ENCODE results near the gene C9orf72.

C9orf72 gene

GRCh38 chr9:27569406-27569805 lies 3.9 kb downstream of the C9orf72 start:
- no peak overlapping the region for H3K4me3 ChIP-seq (ENCODE audit: control insufficient read depth in 1 of 7, extremely low read depth in 1 of 7, insufficient read depth in 4 of 7, low read depth in 2 of 7, low read length in 6 of 7)
- DNase-seq = no peak
- CTCF ChIA-PET = interaction anchor here (0.6 to 1.1 kb wide), 4 partner anchors 15 to 26 kb away, joined by 3 to 5 read pairs (median 3); no protein-coding TSS in a partner anchor
- H3K4me1 ChIP-seq (ENCODE audit: control extremely low read depth in 1 of 4, control insufficient read depth in 4 of 4, insufficient read depth in 4 of 4, low read length in 3 of 4) = peaks cover 8 to 38% (median 27%) of the 10 kb centered on the region in 4 experiments
- H3K27ac ChIP-seq (ENCODE audit: insufficient read depth in 1 of 2, low read depth in 1 of 2, low read length in 2 of 2, poor library complexity in 1 of 2, severe bottlenecking in 2 of 2) = no peak overlapping the region
- WGBS (ENCODE audit: insufficient coverage) = no CpG with 5 or more reads among the region's 2 CpGs
- no peaks in the 10 kb centered on the region for H3K9me3 ChIP-seq (ENCODE audit: control extremely low read depth in 1 of 5, control insufficient read depth in 4 of 5, insufficient read depth in 2 of 5, low read depth in 1 of 5, low read length in 4 of 5)
- POLR2A ChIA-PET = no interaction called here
- H3K27me3 ChIP-seq (replicated peaks in 2 of 5; ENCODE audit: control insufficient read depth in 4 of 5, insufficient read depth in 5 of 5, low read length in 4 of 5) = no peaks in the 10 kb centered on the region
- H3K36me3 ChIP-seq (ENCODE audit: control insufficient read depth in 4 of 4, insufficient read depth in 4 of 4, low read length in 3 of 4) = peaks cover 0 to 5% (median 2%) of the 10 kb centered on the region in 4 experiments

DNA sequence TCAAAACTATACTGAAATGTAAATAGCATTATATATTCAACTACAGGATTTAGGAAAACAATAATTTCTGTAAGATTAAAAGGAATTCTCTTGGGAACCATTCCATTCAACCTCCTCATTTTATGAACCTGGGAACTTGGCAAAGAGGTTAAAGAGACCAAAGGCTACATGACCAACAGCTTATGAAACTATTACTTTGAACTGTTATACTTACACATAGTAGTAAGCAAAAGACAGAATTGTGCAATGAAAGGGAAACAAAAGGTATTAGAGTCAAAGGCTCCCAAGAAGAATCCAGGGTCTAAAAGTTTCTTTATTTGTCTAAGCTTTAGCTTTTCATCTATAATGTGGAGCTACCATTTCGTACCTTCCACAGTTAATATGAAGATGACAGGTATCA lies 7.2 kb downstream of the C9orf72 start:
- peaks cover 2 to 19% (median 15%) of the 10 kb centered on the region in 4 experiments for H3K4me1 ChIP-seq (ENCODE audit: control extremely low read depth in 1 of 4, control insufficient read depth in 4 of 4, insufficient read depth in 4 of 4, low read length in 3 of 4)
- no peaks in the 10 kb centered on the region for H3K9me3 ChIP-seq (ENCODE audit: control extremely low read depth in 1 of 5, control insufficient read depth in 4 of 5, insufficient read depth in 2 of 5, low read depth in 1 of 5, low read length in 4 of 5)
- peak overlapping the region in 1 of 2 experiments; percentile 50 for H3K27ac ChIP-seq (ENCODE audit: insufficient read depth in 1 of 2, low read depth in 1 of 2, low read length in 2 of 2, poor library complexity in 1 of 2, severe bottlenecking in 2 of 2)
- no CpG with 5 or more reads among the region's 1 CpG for WGBS (ENCODE audit: insufficient coverage)
- DNase-seq = no peak
- H3K4me3 ChIP-seq (ENCODE audit: control insufficient read depth in 1 of 7, extremely low read depth in 1 of 7, insufficient read depth in 4 of 7, low read depth in 2 of 7, low read length in 6 of 7) = peak overlapping the region in 1 of 7 experiments; percentile 13
- peaks cover 0 to 9% (median 4%) of the 10 kb centered on the region in 4 experiments for H3K36me3 ChIP-seq (ENCODE audit: control insufficient read depth in 4 of 4, insufficient read depth in 4 of 4, low read length in 3 of 4)
- CTCF ChIA-PET = interaction anchor here (1.8 kb wide), 1 partner anchor 17 kb away, joined by 9 read pairs; no protein-coding TSS in a partner anchor
- H3K27me3 ChIP-seq (replicated peaks in 2 of 5; ENCODE audit: control insufficient read depth in 4 of 5, insufficient read depth in 5 of 5, low read length in 4 of 5) = no peaks in the 10 kb centered on the region
- POLR2A ChIA-PET = no interaction called here

GRCh38 chr9:27565696-27566095 lies 7.6 kb downstream of the C9orf72 start:
- POLR2A ChIA-PET = interaction anchor here (0.6 kb wide), 1 partner anchor 108 kb away, joined by 6 read pairs; no protein-coding TSS in a partner anchor
- H3K4me1 ChIP-seq (ENCODE audit: control extremely low read depth in 1 of 4, control insufficient read depth in 4 of 4, insufficient read depth in 4 of 4, low read length in 3 of 4) = peaks cover 2 to 19% (median 15%) of the 10 kb centered on the region in 4 experiments
- H3K27me3 ChIP-seq (replicated peaks in 2 of 5; ENCODE audit: control insufficient read depth in 4 of 5, insufficient read depth in 5 of 5, low read length in 4 of 5) = no peaks in the 10 kb centered on the region
- peaks cover 0 to 13% (median 4%) of the 10 kb centered on the region in 4 experiments for H3K36me3 ChIP-seq (ENCODE audit: control insufficient read depth in 4 of 4, insufficient read depth in 4 of 4, low read length in 3 of 4)
- no peak overlapping the region for H3K4me3 ChIP-seq (ENCODE audit: control insufficient read depth in 1 of 7, extremely low read depth in 1 of 7, insufficient read depth in 4 of 7, low read depth in 2 of 7, low read length in 6 of 7)
- peak overlapping the region in 1 of 2 experiments; percentile 50 for H3K27ac ChIP-seq (ENCODE audit: insufficient read depth in 1 of 2, low read depth in 1 of 2, low read length in 2 of 2, poor library complexity in 1 of 2, severe bottlenecking in 2 of 2)
- CTCF ChIA-PET = interaction anchor here (1.8 kb wide), 1 partner anchor 17 kb away, joined by 9 read pairs; no protein-coding TSS in a partner anchor
- no peaks in the 10 kb centered on the region for H3K9me3 ChIP-seq (ENCODE audit: control extremely low read depth in 1 of 5, control insufficient read depth in 4 of 5, insufficient read depth in 2 of 5, low read depth in 1 of 5, low read length in 4 of 5)
- DNase-seq = peak; percentile 14 to 66 (median 61)

GRCh38 chr9:27564670-27565069 lies 8.6 kb downstream of the C9orf72 start:
- H3K4me3 ChIP-seq (ENCODE audit: control insufficient read depth in 1 of 7, extremely low read depth in 1 of 7, insufficient read depth in 4 of 7, low read depth in 2 of 7, low read length in 6 of 7) = no peak overlapping the region
- no peaks in the 10 kb centered on the region for H3K9me3 ChIP-seq (ENCODE audit: control extremely low read depth in 1 of 5, control insufficient read depth in 4 of 5, insufficient read depth in 2 of 5, low read depth in 1 of 5, low read length in 4 of 5)
- POLR2A ChIA-PET = no interaction called here
- H3K27ac ChIP-seq (ENCODE audit: insufficient read depth in 1 of 2, low read depth in 1 of 2, low read length in 2 of 2, poor library complexity in 1 of 2, severe bottlenecking in 2 of 2) = peak overlapping the region in 1 of 2 experiments; percentile 50
- DNase-seq = no peak
- peaks cover 0 to 18% (median 8%) of the 10 kb centered on the region in 4 experiments for H3K36me3 ChIP-seq (ENCODE audit: control insufficient read depth in 4 of 4, insufficient read depth in 4 of 4, low read length in 3 of 4)
- CTCF ChIA-PET = no interaction called here
- H3K27me3 ChIP-seq (replicated peaks in 2 of 5; ENCODE audit: control insufficient read depth in 4 of 5, insufficient read depth in 5 of 5, low read length in 4 of 5) = no peaks in the 10 kb centered on the region
- WGBS (ENCODE audit: insufficient coverage) = no CpG with 5 or more reads among the region's 1 CpG
- H3K4me1 ChIP-seq (ENCODE audit: control extremely low read depth in 1 of 4, control insufficient read depth in 4 of 4, insufficient read depth in 4 of 4, low read length in 3 of 4) = peaks cover 2 to 19% (median 15%) of the 10 kb centered on the region in 4 experiments

GRCh38 chr9:27563738-27564430 lies 9.4 kb downstream of the C9orf72 start:
- peaks cover 0 to 18% (median 10%) of the 10 kb centered on the region in 4 experiments for H3K36me3 ChIP-seq (ENCODE audit: control insufficient read depth in 4 of 4, insufficient read depth in 4 of 4, low read length in 3 of 4)
- 100% methylated on average over 1 of the region's 4 CpGs for WGBS (ENCODE audit: insufficient coverage)
- no peak overlapping the region for H3K27ac ChIP-seq (ENCODE audit: insufficient read depth in 1 of 2, low read depth in 1 of 2, low read length in 2 of 2, poor library complexity in 1 of 2, severe bottlenecking in 2 of 2)
- peaks cover 2 to 19% (median 15%) of the 10 kb centered on the region in 4 experiments for H3K4me1 ChIP-seq (ENCODE audit: control extremely low read depth in 1 of 4, control insufficient read depth in 4 of 4, insufficient read depth in 4 of 4, low read length in 3 of 4)
- CTCF ChIA-PET = no interaction called here
- DNase-seq = no peak
- POLR2A ChIA-PET = no interaction called here
- no peaks in the 10 kb centered on the region for H3K27me3 ChIP-seq (replicated peaks in 2 of 5; ENCODE audit: control insufficient read depth in 4 of 5, insufficient read depth in 5 of 5, low read length in 4 of 5)
- H3K4me3 ChIP-seq (ENCODE audit: control insufficient read depth in 1 of 7, extremely low read depth in 1 of 7, insufficient read depth in 4 of 7, low read depth in 2 of 7, low read length in 6 of 7) = no peak overlapping the region
- no peaks in the 10 kb centered on the region for H3K9me3 ChIP-seq (ENCODE audit: control extremely low read depth in 1 of 5, control insufficient read depth in 4 of 5, insufficient read depth in 2 of 5, low read depth in 1 of 5, low read length in 4 of 5)

- H3K4me3 ChIP-seq (ENCODE audit: control insufficient read depth in 1 of 7, extremely low read depth in 1 of 7, insufficient read depth in 4 of 7, low read depth in 2 of 7, low read length in 6 of 7) = no peak overlapping the region
- peaks cover 3 to 30% (median 10%) of the 10 kb centered on the region in 4 experiments for H3K36me3 ChIP-seq (ENCODE audit: control insufficient read depth in 4 of 4, insufficient read depth in 4 of 4, low read length in 3 of 4)
- no peaks in the 10 kb centered on the region for H3K9me3 ChIP-seq (ENCODE audit: control extremely low read depth in 1 of 5, control insufficient read depth in 4 of 5, insufficient read depth in 2 of 5, low read depth in 1 of 5, low read length in 4 of 5)
- H3K27me3 ChIP-seq (replicated peaks in 2 of 5; ENCODE audit: control insufficient read depth in 4 of 5, insufficient read depth in 5 of 5, low read length in 4 of 5) = no peaks in the 10 kb centered on the region
- ChIA-PET POLR2A (interaction anchor here (1.2 kb wide), 1 partner anchor 11 kb away, joined by 8 read pairs; the partner anchor contains the start of gene C9orf72), CTCF (interaction anchor here (1.0 to 1.5 kb wide), 2 partner anchors 12 to 82 kb away, joined by 3 read pairs; no protein-coding TSS in a partner anchor)
- 100% methylated on average over 2 of the region's 3 CpGs for WGBS (ENCODE audit: insufficient coverage)
- DNase-seq = peak in 2 of 3 donors; percentile 15 to 21
- no peak overlapping the region for H3K27ac ChIP-seq (ENCODE audit: insufficient read depth in 1 of 2, low read depth in 1 of 2, low read length in 2 of 2, poor library complexity in 1 of 2, severe bottlenecking in 2 of 2)
- peaks cover 2 to 19% (median 15%) of the 10 kb centered on the region in 4 experiments for H3K4me1 ChIP-seq (ENCODE audit: control extremely low read depth in 1 of 4, control insufficient read depth in 4 of 4, insufficient read depth in 4 of 4, low read length in 3 of 4)
These were observed 11.6 kb downstream of the C9orf72 start for GRCh38 chr9:27561685-27562084.

DNA sequence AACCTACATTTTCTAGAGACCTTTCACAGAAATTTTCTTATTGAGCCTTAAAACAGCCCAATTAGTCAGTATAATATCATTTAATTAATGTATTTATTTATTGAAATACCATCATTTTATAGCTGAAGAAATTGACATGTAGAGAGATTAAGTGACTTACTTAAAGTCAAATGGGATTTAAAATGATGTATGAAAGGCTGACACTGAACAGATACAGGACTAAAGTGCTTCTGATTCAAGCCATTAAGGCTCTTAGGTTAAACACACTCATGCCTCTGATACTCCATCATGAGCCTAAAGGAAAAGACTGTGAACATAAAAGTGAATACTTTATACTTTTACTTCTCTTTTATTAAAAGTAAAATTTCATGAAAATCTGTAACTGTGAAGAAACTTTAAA lies 12.8 kb downstream of the C9orf72 start:
- ChIA-PET CTCF (interaction anchor here (1.1 to 1.5 kb wide), 2 partner anchors 12 to 16 kb away, joined by 3 to 6 read pairs; partner anchors contain the start of gene C9orf72), POLR2A (no interaction called here)
- Histone ChIP-seq H3K4me3 (ENCODE audit: control insufficient read depth in 1 of 7, extremely low read depth in 1 of 7, insufficient read depth in 4 of 7, low read depth in 2 of 7, low read length in 6 of 7) (no peak overlapping the region), H3K27me3 (replicated peaks in 2 of 5; ENCODE audit: control insufficient read depth in 4 of 5, insufficient read depth in 5 of 5, low read length in 4 of 5) (no peaks in the 10 kb centered on the region), H3K36me3 (ENCODE audit: control insufficient read depth in 4 of 4, insufficient read depth in 4 of 4, low read length in 3 of 4) (peaks cover 7 to 37% (median 16%) of the 10 kb centered on the region in 4 experiments), H3K9me3 (ENCODE audit: control extremely low read depth in 1 of 5, control insufficient read depth in 4 of 5, insufficient read depth in 2 of 5, low read depth in 1 of 5, low read length in 4 of 5) (no peaks in the 10 kb centered on the region), H3K4me1 (ENCODE audit: control extremely low read depth in 1 of 4, control insufficient read depth in 4 of 4, insufficient read depth in 4 of 4, low read length in 3 of 4) (peaks cover 2 to 10% (median 9%) of the 10 kb centered on the region in 4 experiments), H3K27ac (ENCODE audit: insufficient read depth in 1 of 2, low read depth in 1 of 2, low read length in 2 of 2, poor library complexity in 1 of 2, severe bottlenecking in 2 of 2) (no peak overlapping the region)
- no peak for DNase-seq
